HG02571 (cell line): Measurements from ENCODE around the gene RNF125.
"Not testable (repeated sequence)": the region's sequence is repeated elsewhere in the genome, so short reads cannot be mapped to it uniquely, and the experiment has no call there.

Experiments
- ATAC-seq: cut with Tn5 transposase; IDR thresholded peaks from one replicate; pipeline ENCODE4 v1.9.1; 2021; ENCODE audit warnings: mild to moderate bottlenecking, moderate library complexity; ENCODE audit not compliant: unreplicated experiment

RNF125 gene

GRCh38 chr18:32083781-32084180, 65.2 kb downstream of the RNF125 start:
- ATAC-seq: no peak

- ATAC-seq: no peak
These were observed 68.3 kb downstream of the RNF125 start for GRCh38 chr18:32086881-32087280.

GRCh38 chr18:32090831-32091230, 72.2 kb downstream of the RNF125 start:
- ATAC-seq: not testable (repeated sequence)

- no peak for ATAC-seq
These were observed 72.7 kb downstream of the RNF125 start for GRCh38 chr18:32091325-32091723.

- ATAC-seq: peak; percentile 62
These were observed 73.2 kb downstream of the RNF125 start, which contains the start of gene RNF138 for GRCh38 chr18:32091724-32092421. Gene RNF138, plus strand, starts transcription at chr18:32091874. Its CDS starts 903 bp downstream, at chr18:32092777.

- ATAC-seq: peak; percentile 80
These were observed 73.9 kb downstream of the RNF125 start for GRCh38 chr18:32092422-32093101.

- peak; percentile 34 for ATAC-seq
These were observed 74.5 kb downstream of the RNF125 start for GRCh38 chr18:32093102-32093511.

GRCh38 chr18:32093523-32093922, 74.9 kb downstream of the RNF125 start:
- no peak for ATAC-seq

GRCh38 chr18:32095192-32095899, 76.7 kb downstream of the RNF125 start:
- no peak for ATAC-seq

- ATAC-seq: no peak
These were observed 77.2 kb downstream of the RNF125 start for GRCh38 chr18:32095900-32096229.

GRCh38 chr18:32096946-32097345, 78.3 kb downstream of the RNF125 start:
- ATAC-seq: no peak

GRCh38 chr18:32104516-32104915, 85.9 kb downstream of the RNF125 start:
- no peak for ATAC-seq

GRCh38 chr18:32110005-32110404, 91.4 kb downstream of the RNF125 start:
- ATAC-seq: no peak

- no peak for ATAC-seq
These were observed 93.1 kb downstream of the RNF125 start for GRCh38 chr18:32111706-32112105.

- ATAC-seq: no peak
These were observed 94.2 kb downstream of the RNF125 start for GRCh38 chr18:32112826-32113225.

GRCh38 chr18:32114293-32114942, 95.8 kb downstream of the RNF125 start:
- no peak for ATAC-seq

- no peak for ATAC-seq
These were observed 103.4 kb downstream of the RNF125 start for GRCh38 chr18:32122039-32122438.
